Inflammatory macrophage treated with lipopolysaccharide for 4 hours (primary cell): Measurements from ENCODE around the gene ZP2.
A peak's percentile ranks its signal among the peaks of the same experiment; 100 is the strongest.
"Not testable (repeated sequence)": the region's sequence is repeated elsewhere in the genome, so short reads cannot be mapped to it uniquely, and the experiment has no call there.

ENCODE experiments used
- DNase-seq: peaks from one replicate; pipeline ENCODE4 v3.0.0-alpha.2; 2020

The ZP2 gene

DNA sequence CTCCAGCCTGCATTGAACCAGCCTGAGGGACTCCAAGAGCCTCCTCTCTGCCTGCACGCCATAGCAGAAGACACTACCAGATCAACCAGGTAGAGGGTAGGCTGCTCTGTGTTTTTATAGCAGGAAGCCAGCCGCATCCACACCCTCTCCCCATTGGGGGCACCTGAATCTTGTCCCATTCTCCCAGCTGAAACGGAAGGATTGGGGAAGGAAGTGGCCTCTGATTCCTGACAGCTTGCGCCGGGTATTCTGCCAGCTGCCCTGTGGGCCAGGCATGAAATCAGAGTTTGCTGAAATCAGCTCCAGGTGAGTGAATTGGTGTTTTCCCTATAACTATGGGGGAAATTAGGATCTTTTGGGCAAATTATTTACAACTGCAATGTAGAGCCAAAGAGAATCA lies at the start of gene ZP2:
ZP2 (minus strand) TSS at position 89 of the 400 bp plus-strand sequence; CDS start at position 62, 27 bp downstream.
- no peak for DNase-seq

DNA sequence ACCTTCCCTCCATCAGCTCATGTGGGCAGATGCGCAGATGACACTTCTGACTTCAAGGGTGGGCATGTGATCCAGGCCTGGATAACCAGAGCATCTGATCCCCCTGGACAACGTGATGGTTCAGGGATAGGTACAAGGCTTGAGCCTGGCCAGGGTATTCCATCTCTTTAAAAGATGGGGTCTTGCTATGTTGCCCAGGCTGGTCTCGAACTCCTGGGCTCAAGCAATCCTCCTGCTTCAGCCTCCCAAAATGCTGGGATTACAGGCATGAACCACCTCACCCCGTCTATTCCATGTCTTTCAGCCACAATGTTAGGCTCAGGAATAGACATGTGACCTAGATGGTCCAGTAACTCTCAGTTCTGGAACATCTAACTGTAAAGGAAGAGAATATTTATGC lies 45.9 kb upstream of the ZP2 start:
- no peak for DNase-seq

DNA sequence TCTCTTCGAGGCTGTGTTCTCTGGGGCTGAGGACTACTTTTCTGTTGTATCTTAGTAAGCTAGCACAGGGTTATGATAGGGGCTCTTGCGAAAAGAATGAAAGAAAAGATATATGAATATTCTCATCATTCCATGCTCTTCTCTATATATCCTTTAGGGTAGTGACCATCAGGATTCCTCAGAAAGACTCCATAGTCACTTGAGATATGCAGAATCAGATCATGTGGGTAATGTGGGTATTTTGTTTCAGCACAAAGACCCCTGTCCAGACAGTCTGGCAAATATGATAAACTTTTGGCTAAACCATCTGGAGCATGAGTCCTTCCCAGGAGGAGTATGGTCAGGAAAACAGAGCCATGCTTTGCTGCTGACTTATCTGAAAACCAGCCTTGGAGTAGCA lies 45.3 kb upstream of the ZP2 start:
- no peak for DNase-seq

DNA sequence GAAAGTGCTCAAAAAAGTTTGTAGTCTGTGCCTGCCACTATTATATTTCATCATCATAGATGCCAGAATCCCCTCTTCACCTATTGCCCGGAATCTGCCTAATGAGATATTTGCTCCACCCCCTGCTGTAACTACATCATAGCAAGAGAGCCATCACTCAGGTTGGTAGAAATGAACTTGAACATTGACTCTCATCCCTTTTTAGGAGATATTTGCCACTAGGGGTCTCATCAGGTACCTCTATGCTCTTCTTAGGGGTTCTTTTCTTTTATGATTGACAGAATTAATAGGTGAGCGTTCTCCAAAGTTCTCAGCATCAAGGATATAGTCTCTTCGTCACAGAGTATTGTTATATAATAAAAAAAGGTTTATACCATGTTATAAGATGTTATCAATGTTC lies 42.1 kb upstream of the ZP2 start:
- no peak for DNase-seq

DNA sequence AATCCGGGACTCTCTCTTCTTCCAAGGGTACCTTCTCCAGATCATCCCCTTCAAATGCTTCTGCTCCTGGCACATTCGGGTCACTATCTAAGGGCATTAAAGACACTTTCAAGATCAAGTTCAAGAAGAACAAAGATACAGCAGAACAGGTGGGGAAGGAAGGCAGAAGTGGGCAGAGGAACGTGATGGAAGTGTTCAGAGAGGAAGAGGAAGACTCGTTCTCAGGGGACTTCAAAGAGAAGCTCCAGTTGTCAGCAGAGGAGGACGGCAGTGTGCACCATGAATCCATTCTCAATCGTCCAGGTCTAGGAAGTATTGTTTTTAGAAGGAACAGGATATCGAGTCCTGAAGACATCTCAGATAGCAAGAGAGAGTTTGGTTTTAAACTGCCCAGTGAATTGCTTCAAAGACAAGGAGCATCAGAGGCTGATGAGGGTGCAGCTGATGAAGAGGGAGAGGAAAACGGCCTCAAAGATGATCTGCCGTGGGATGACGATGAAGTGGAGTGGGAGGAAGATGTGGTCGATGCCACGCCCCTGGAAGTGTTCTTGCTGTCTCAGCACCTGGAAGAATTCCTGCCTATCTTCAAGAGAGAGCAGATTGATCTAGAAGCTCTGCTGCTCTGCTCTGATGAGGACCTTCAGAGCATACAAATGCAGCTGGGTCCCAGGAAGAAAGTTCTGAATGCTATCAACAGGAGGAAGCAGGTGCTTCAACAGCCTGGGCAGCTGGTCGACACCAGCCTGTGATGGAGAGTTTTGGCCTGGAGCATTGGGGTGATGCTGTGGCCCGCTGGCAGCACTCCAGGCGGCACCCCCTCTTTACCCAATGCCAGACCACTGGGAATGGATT lies 38.9 kb upstream of the ZP2 start:
- DNase-seq, result no peak

DNA sequence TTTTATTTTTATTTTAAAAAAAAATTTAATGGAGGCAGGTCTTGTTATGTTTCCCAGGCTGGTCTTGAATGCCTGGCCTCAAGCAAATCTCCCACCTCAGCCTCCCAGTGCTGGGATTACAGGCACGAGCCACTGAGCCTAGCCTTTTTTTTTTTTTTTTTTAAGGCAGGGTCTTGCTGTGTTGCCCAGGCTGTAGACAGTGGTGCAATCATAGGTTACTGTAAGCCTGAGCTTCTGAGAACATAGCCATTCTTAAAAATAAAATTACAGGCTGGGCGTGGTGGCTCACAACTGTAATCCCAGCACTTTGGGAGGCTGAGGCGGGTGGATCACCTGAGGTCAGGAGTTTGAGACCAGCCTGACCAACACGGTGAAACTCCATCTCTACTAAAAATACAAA lies 36.8 kb upstream of the ZP2 start:
- DNase-seq, result not testable (repeated sequence)

DNA sequence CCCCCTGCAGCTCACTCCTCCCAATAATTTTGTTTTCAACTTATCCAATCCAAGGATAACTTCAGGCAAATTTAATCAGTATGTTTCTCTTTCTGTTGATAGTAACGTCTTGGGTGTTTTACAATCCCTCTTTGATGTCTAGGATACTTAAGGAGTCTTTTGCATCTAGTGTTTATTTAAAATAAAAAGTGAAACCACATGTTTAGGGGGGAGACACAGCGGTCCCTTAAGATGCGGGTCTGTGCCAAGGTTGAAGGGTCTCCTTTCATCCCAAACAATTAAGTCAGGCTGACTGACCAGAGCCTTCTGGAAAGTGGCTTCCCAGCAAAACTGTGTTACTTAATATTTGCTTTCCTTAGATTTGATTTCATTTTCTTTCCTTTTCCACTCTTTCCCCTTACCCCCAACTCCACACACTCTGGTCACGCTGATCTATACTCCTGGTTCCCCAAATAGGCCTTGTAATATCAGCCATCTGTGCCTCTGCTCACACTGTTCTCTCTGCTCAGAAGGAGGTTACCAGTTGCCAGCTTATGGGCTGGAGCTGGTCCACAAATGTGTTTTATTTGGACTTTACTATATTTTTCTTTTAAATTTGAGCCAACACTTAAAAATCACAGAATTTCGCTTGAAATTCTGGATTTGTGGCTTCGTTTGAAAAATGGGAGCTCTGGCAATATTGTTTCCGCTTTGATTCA lies 33.3 kb upstream of the ZP2 start:
- no peak for DNase-seq

DNA sequence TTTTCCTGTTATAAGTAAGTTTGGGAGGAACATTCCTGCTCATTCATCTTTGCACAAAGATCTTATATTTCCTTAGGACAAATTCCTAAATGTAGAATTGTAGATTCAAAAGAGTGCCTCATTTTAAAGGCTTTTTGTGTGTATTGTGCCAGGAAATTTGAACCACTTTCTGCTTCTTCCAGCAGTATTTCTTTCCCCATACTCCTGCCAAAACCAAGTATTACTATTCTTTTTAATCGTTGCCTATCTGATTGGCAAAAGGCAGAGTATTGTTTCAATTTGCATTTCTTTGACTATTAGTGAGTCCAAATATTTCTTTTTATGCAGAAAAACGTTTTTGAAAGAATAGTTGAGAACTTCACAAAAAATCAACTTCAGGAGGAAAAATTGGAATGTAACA lies 31.4 kb upstream of the ZP2 start:
- no peak for DNase-seq

DNA sequence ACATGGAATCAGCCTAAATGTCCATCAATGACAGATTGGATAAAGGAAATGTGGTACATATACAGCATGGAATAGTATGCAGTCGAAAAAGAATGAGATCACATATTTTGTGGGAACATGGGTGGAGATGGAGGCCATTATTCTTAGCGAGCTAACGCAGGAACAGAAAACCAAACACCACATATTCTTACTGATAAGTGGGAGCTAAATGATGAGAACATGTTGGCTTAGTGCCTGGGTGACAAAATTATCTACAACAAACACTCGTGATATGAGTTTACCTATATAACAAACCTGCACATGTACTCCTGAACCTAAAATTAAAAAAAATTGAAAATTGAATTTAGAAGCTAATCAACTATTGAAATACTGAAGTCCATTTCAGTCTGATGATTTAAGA lies 28.3 kb upstream of the ZP2 start:
- DNase-seq, result no peak

DNA sequence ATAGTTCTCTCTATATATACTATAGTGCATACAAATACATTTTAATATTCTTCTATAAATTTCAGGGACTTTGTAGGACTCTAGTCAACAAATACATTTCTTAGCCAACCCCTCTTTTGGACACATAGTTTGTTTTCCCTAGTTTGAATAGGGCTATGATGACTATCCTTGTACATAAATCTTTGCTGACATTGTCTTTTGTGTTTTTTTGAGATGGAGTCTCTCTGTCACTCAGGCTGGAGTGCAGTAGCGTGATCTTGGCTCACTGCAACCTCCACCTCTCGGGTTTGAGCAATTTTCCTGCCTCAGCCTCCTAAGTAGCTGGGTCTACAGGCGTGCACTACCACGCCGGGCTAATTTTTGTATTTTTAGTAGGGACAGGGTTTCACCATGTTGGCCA lies 25.5 kb upstream of the ZP2 start:
- no peak for DNase-seq

DNA sequence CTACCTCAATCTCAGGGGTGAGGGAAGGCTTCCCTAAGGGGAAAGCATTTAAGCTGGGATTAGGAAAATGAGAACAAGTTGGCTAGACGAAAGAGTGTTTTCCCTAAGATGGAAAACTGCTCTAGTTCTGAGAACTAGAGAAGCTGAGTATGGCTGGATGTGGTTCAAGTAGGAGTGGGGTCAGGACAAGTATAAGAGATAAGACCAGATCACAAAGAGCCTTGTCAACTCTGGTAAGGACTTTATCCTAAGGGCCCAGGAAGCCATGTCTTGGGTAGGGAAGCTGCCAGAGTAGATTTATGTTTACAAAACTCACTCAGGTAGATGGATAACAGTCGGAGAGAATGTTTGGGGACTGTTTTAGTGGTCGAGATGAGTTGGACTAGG lies 23.8 kb upstream of the ZP2 start:
- DNase-seq, result no peak

DNA sequence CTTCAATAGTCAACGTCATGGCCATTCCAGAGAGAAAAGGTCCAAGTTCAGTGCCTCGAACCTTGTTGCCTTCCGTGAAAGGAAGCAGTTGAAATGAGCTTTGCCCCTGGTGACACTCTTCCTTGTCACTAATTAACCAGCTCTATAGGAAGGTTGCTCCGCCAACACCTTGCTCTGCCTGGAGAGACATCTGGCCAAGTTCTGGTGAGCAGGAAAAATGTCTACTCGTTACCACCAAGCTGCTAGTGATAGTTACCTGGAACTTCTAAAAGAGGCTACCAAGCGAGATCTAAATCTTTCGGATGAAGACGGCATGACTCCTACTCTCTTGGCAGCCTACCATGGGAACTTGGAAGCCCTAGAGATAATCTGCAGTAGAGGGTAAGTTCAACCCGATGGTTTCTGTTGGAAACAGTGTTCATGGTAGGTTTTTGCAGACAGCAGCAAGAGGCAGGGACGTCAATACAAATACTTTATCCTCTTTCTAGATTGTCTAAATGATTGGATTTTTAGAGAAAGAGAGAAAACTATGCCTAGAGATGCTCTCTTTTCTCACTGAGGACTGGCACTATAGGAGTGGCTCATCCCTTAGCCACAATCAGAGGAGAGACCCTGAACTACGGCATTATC lies 22.3 kb upstream of the ZP2 start, which contains the start of gene ANKS4B:
ANKS4B (plus strand) TSS at position 179 of the 630 bp plus-strand sequence; CDS start at position 218, 39 bp downstream.
- DNase-seq, result no peak

DNA sequence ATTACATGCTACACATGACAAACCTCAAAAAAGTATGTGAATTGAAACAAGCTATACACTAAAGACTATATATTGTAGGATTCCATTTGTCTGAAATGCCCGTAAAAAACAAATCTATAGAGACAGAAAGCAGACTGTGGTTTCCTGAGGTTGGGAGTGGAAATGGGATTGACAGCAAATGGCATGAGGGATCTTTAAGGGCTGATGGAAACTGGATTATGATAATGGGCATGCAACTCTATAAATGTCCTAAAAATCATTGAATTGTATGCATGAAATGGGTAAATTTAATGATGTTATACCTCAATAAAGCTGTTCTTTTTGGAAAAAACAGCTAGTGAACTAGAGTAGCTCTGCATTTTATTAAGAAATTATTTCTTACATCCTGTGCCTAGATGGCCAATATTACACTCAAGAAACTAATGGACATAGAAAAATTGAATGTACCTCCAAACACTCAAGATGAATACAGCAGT lies 21.7 kb upstream of the ZP2 start:
- no peak for DNase-seq

DNA sequence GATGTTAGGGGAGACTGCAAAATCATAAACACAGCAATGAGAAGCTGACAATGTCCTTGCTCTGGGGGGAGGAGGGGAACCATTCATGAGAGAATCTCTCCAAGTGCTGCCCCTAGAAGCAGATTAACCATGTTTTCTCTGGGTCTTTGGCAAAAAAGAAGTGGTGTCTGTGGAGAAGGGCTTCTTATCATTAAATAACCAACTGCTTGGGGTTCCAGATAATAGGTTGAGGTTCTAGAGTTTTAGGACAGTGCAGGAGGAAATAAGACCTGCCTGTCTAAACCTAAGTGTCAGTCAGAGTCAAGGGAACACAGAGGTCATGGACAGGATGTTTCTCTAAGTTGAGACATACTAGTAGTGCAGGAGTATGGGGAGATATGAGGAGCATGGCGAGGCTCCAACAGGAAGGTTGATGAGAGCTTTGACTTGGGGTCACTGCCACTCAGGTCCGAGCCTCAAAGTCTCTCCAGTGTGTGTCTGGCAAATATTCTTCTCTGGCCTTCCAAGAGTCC lies 17.0 kb upstream of the ZP2 start:
- no peak for DNase-seq

DNA sequence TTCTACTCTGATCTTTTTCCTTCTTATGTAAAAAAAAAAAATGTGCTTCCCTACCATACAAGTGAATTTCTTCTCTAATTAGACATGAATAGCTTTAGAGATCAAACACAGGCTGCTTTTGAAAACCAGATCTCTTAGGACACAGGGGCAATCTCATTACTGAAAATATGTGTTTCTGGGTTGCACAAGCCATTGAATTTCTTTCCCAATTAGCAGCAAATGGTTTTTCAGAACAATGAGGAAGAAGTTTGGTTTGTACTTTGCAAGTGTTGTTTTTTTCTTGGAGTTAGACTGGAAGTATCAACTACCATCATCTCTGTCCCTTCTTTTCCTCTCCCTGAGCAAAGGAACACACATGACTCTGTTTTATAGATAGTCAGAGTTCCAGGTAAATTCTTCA lies 16.5 kb upstream of the ZP2 start:
- peak; percentile 16 for DNase-seq

DNA sequence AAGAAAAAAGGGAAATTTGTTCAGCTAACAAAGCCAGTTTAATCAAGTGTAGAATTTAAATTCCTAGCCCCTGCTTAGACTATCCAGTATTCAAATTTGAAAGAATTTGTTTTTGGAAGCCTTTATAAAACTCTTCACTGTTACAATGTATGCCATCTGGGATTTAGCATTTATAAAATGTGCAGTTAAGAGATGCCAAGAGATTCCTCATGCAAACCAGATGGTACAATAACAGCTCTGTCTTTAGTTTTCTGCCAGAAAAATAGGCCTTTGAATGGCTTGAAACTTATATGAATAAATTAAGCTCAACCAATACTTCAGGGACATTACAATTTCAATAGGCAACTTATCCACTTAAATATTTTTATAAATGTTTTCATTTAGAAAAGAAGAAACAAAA lies 15.4 kb upstream of the ZP2 start:
- no peak for DNase-seq

DNA sequence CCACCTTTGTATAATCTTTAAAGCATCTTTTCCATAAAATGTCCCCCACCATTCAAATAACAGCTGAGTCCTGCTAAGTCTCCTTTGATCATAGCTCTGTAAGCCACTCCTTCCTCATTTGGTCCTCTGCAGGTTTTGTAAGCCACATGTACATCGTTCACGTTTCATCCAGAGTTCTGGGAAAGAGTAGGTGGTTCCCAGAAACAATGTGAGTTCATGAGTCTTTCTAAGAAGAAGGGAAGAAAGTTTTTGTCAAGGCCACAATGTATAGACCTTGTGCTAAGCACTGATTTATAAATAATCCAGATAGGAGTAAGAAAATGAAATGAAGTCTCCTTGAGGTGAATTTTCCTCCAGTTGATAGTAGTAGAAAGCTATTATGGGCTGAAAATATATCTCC lies 13.4 kb upstream of the ZP2 start:
- peak; percentile 12 for DNase-seq

DNA sequence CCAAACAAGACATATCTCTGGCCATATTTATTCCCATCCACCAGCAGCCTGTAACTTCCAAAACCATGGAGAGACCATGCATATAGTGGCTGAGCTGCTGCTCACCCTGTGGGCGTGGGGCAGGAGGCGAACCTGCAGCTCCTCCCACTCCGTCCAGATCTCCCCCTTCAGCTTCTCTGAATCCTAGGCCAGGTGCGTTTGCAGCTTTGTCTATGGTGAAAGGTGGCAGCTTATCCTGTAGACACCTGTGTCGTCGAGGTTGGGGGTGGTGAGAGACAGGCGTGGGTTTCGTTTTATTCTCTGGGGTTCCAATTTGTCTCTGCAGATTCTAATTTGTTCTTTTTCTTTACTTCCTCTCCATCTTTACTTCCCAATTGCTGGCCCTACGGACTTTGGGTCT lies 12.4 kb upstream of the ZP2 start:
- DNase-seq, result no peak

DNA sequence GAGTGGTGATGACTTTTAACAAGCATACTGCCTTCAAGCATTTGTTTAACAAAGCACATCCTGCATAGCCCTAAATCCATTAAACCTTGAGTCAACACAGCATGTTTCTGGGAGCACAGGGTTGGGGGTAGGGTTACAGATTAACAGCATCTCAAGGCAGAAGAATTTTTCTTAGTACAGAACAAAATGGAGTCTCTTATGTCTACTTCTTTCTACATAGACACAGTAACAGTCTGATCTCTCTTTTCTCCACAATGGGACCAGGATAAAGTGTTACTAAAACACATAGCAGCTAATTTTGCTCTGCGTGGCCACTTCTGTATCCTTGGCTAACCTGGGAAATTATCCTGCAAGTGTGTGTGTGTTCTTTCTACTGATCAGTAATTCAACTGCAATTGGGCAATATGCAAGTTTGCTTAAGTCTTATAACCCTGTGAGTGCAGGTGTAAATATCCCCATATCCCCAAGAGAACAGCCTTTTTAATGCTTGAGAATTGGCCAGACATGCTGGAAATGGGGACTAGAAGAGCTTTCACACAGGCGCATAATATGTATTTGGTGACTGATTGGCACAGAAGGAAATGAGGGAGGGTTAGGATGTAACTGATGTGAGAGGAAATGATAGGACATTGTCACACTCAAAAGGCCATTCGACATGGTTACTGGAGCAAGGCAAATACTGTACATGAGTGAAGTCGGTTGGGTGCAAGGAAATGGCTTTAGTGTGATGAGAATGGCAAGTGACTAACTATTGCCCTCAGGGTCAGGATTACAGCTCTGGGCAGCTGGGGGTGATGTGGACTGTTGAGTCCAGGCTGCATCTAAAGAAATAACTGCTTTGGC lies 11.3 kb upstream of the ZP2 start:
- DNase-seq, result no peak

DNA sequence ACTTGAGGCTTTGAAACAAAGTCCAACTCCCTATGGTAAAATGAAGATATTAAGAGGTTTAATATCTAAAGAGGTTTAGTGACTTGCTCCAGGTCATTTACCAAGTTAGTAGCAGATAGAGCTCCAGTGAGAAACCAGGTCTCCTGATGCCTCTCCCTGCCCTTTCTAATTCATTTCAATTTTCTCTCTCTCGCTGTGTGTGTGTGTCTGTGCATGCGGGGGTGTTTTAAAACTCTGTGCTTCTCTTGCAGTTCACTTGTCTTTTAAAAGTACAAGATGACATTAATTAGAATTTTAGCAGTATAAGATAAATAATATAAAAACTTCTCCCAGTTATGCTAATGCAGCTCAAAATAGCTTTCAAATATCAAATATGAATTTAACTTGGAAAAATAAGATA lies 8.2 kb upstream of the ZP2 start:
- DNase-seq, result no peak

DNA sequence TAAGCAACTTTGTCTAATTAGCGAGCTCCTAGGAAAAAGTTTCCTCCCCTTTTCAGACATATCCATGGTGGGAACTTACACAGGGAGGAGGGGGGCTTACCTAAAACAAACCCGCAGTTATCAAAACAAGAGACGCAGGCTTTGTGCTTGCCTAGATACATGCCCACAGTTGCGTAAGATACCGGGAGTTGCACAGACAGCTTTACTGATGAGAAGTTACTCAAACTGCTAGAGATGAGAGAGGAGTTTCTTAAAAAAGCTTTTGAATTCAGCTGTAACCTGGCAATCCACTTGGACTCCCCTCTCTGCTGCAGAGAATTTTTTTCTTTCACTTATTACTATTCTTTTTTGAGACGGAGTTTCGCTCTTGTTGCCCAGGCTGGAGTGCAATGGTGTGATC lies 6.8 kb upstream of the ZP2 start:
- no peak for DNase-seq

DNA sequence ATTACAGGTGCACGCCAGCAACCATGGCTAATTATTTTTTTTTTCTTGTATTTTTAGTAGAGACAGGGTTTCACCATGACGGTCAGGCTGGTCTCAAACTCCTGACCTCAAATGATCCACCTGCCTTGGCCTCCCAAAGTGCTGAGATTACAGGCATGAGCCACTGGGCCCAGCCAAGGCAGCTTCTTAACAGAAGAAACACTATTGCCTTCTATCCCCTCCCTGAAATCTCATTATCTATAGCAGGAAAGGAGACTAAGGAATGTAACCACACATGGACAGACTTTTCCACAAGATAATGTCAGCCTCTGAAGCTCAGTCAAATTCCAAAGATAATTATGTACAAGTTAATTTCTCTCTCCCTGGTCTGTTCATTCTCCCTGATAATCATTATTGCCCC lies 5.7 kb upstream of the ZP2 start:
- DNase-seq, result no peak

DNA sequence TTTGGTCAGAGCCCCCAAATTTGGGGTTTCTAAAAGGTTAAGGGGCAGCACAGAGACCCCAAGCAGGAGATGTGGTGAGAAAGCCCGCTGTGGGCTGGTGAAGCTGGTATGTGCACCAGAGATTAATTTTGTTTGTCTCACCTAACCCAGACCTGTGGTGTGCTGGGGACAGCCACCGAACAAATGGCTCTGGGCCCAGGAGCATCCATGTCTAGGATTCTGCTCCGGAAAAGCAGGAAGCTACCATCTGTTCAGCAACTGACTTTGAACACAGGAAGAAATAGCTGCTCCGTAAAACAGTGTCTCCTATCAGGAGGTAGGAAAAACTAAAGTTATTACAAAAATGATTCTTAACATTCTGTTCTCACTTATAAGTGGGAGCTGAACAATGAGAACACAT lies 2.7 kb upstream of the ZP2 start:
- no peak for DNase-seq
